HG03064 (cell line): Measurements from ENCODE around the gene URGCP.

Experiments
- ATAC-seq: cut with Tn5 transposase; IDR thresholded peaks from one replicate; pipeline ENCODE4 v1.9.1; 2021; ENCODE audit warnings: low read depth; ENCODE audit not compliant: unreplicated experiment

The URGCP gene

GRCh38 chr7:43876976-43877745 is 29.2 kb downstream of the URGCP start:
- ATAC-seq: no peak

- no peak for ATAC-seq
Measured at GRCh38 chr7:43876241-43876640, 30.2 kb downstream of the URGCP start.

GRCh38 chr7:43873300-43873699 is 33.1 kb downstream of the URGCP start:
- no peak for ATAC-seq

- no peak for ATAC-seq
Measured at GRCh38 chr7:43872406-43873110, 33.8 kb downstream of the URGCP start.

- no peak for ATAC-seq
Measured at GRCh38 chr7:43871064-43871463, 35.3 kb downstream of the URGCP start.

- ATAC-seq: no peak
Measured at GRCh38 chr7:43870316-43870715, 36.1 kb downstream of the URGCP start.

- peak; percentile 5 for ATAC-seq
Measured at GRCh38 chr7:43869867-43870240, 36.5 kb downstream of the URGCP start.

GRCh38 chr7:43869006-43869866 is 37.2 kb downstream of the URGCP start, which contains the start of gene MRPS24:
Gene MRPS24, minus strand, starts transcription at chr7:43869517. Its CDS starts 22 bp downstream, at chr7:43869495.
- peak; percentile 87 for ATAC-seq

- ATAC-seq: no peak
Measured at GRCh38 chr7:43868681-43869005, 37.8 kb downstream of the URGCP start.

- no peak for ATAC-seq
Measured at GRCh38 chr7:43868181-43868580, 38.2 kb downstream of the URGCP start.

- no peak for ATAC-seq
Measured at GRCh38 chr7:43865277-43865676, 41.1 kb downstream of the URGCP start.

GRCh38 chr7:43864126-43864525 is 42.3 kb downstream of the URGCP start:
- ATAC-seq: no peak

GRCh38 chr7:43856996-43857395 is 49.4 kb downstream of the URGCP start:
- no peak for ATAC-seq

- ATAC-seq: no peak
Measured at GRCh38 chr7:43856316-43856715, 50.1 kb downstream of the URGCP start.

GRCh38 chr7:43855176-43855575 is 51.2 kb downstream of the URGCP start:
- ATAC-seq: no peak

GRCh38 chr7:43851805-43852204 is 54.6 kb downstream of the URGCP start:
- no peak for ATAC-seq

GRCh38 chr7:43850348-43851116 is 55.9 kb downstream of the URGCP start:
- no peak for ATAC-seq

- ATAC-seq: no peak
Measured at GRCh38 chr7:43849047-43849446, 57.3 kb downstream of the URGCP start.

- no peak for ATAC-seq
Measured at GRCh38 chr7:43847496-43847895, 58.9 kb downstream of the URGCP start.

- ATAC-seq: no peak
Measured at GRCh38 chr7:43844662-43845061, 61.7 kb downstream of the URGCP start.
